ENCODE measurements around the gene KMT2B.

KMT2B gene

GRCh38 chr19:35731779-35732405, 14.1 kb downstream of the KMT2B start:
- TF ChIP-seq, protein P1, sequence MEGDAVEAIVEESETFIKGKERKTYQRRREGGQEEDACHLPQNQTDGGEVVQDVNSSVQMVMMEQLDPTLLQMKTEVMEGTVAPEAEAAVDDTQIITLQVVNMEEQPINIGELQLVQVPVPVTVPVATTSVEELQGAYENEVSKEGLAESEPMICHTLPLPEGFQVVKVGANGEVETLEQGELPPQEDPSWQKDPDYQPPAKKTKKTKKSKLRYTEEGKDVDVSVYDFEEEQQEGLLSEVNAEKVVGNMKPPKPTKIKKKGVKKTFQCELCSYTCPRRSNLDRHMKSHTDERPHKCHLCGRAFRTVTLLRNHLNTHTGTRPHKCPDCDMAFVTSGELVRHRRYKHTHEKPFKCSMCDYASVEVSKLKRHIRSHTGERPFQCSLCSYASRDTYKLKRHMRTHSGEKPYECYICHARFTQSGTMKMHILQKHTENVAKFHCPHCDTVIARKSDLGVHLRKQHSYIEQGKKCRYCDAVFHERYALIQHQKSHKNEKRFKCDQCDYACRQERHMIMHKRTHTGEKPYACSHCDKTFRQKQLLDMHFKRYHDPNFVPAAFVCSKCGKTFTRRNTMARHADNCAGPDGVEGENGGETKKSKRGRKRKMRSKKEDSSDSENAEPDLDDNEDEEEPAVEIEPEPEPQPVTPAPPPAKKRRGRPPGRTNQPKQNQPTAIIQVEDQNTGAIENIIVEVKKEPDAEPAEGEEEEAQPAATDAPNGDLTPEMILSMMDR (IDR thresholded peaks at IDR 0.05; ENCODE audit: control insufficient read depth, extremely low read depth, insufficient read depth): no peak
- no peak for DNase-seq (ENCODE audit: low read depth)
- no peak overlapping the region for H3K4me3 ChIP-seq (ENCODE audit: low read depth, low read length)

DNA sequence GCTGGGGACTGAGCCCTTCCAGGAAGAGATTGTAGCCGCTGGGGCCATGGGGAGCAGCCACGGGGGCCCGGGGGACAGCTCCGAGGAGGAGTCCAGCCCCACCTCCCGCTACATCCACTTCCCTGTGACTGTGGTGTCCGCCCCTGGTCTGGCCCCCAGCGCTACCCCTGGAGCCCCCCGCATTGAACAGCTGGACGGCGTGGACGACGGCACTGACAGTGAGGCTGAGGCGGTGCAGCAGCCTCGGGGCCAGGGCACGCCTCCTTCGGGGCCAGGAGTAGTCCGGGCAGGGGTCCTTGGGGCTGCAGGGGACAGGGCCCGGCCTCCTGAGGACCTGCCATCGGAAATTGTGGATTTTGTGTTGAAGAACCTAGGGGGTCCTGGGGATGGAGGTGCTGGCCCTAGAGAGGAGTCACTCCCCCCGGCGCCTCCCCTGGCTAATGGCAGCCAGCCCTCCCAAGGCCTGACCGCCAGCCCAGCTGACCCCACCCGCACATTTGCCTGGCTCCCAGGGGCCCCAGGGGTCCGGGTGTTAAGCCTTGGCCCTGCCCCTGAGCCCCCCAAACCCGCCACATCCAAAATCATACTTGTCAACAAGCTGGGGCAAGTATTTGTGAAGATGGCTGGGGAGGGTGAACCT, 14.9 kb downstream of the KMT2B start:
- DNase-seq (ENCODE audit: low read depth): no peak
- TF ChIP-seq, protein P1 (IDR thresholded peaks at IDR 0.05; ENCODE audit: control insufficient read depth, extremely low read depth, insufficient read depth): no peak
- H3K4me3 ChIP-seq (ENCODE audit: low read depth, low read length): no peak overlapping the region

DNA sequence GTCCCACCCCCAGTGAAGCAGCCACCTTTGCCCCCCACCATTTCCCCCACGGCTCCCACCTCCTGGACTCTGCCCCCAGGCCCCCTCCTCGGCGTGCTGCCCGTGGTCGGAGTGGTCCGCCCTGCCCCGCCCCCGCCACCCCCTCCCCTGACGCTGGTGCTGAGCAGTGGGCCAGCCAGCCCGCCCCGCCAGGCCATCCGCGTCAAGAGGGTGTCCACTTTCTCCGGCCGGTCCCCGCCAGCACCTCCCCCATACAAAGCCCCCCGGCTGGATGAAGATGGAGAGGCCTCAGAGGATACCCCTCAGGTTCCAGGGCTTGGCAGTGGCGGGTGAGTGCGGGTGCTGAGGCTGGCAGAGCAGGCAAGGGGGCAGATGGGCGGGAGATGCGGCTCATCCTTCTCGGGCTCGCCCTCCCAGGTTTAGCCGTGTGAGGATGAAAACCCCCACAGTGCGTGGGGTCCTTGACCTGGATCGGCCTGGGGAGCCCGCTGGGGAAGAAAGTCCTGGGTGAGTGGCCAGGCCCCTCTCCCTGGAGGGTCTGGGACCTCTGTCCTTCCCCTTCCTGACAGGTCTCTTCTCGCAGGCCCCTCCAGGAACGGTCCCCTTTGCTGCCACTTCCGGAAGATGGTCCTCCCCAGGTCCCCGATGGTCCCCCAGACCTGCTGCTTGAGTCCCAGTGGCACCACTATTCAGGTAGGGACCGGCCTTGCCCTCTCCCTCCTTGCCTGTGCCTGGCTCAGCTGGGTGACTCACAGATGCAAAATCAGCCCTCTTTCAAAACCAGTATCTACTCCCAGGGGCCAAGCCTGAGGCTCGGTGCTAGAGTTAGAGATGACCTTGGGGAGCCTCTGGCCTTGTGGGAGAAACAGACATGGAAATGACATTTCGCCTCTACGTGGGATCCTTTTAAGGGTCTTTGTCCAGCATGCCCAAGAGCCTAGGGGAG, 15.7 kb downstream of the KMT2B start:
- DNase-seq (ENCODE audit: low read depth): no peak
- H3K4me3 ChIP-seq (ENCODE audit: low read depth, low read length): no peak overlapping the region
- TF ChIP-seq, protein P1 (IDR thresholded peaks at IDR 0.05; ENCODE audit: control insufficient read depth, extremely low read depth, insufficient read depth): no peak

GRCh38 chr19:35734273-35734672, 16.5 kb downstream of the KMT2B start:
- DNase-seq (ENCODE audit: low read depth): no peak
- no peak overlapping the region for H3K4me3 ChIP-seq (ENCODE audit: low read depth, low read length)
- TF ChIP-seq, protein P1 (IDR thresholded peaks at IDR 0.05; ENCODE audit: control insufficient read depth, extremely low read depth, insufficient read depth): no peak

DNA sequence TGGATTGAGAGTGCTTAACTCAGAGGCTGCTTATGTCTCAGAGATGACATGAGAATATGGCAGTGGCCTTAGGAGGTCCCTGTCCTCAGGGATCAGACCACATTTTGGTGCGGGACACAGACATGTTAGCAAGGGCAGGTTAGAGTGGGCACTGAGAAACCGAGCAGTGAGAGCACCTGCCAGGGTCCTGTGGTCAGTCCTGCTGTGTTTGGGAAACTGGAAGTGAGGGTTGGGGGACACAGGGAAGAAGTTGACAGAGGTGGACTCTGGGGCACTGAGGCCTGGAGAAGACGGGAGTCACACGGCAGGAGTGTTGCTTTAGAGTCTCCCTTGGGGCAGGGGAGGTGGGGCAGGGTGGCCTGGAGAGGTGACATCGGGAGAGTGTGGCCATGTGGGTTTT, 17.1 kb downstream of the KMT2B start:
- H3K4me3 ChIP-seq (ENCODE audit: low read depth, low read length): no peak overlapping the region
- TF ChIP-seq, protein P1 (IDR thresholded peaks at IDR 0.05; ENCODE audit: control insufficient read depth, extremely low read depth, insufficient read depth): no peak
- DNase-seq (ENCODE audit: low read depth): no peak

GRCh38 chr19:35736913-35737886, 19.4 kb downstream of the KMT2B start:
- no peak for DNase-seq (ENCODE audit: low read depth)
- TF ChIP-seq, protein P1 (IDR thresholded peaks at IDR 0.05; ENCODE audit: control insufficient read depth, extremely low read depth, insufficient read depth): 0 out of 2 replicates have a peak, but pooled peaks have one; percentile 18
- no peak overlapping the region for H3K4me3 ChIP-seq (ENCODE audit: low read depth, low read length)

All from LNCaP clone FGC (cell line).